BE2C (cell line): ENCODE data around the gene RASAL1.

Source experiments
- DNase-seq: peaks from one replicate; pipeline ENCODE4 v3.0.0-alpha.2; 2020
- H3K27me3 ChIP-seq: fragments of 250-450 bp; sonication (Bioruptor Pico); 2 replicates; pipeline ENCODE4 v1.5.1; 2020; ENCODE audit warnings: mild to moderate bottlenecking
- H3K36me3 ChIP-seq: fragments of 250-450 bp; sonication (Bioruptor Pico); 2 replicates; pipeline ENCODE4 v1.5.1; 2020; ENCODE audit warnings: mild to moderate bottlenecking
- H3K4me1 ChIP-seq: fragments of 250-450 bp; sonication (Bioruptor Pico); 2 replicates; pipeline ENCODE4 v1.5.1; 2020
- H3K4me3 ChIP-seq: 2 replicates; pipeline ENCODE4 v1.5.1; 2011; ENCODE audit warnings: low read depth, low read length
- H3K9me3 ChIP-seq: fragments of 250-450 bp; sonication (Bioruptor Pico); 2 replicates; pipeline ENCODE4 v1.5.1; 2020
- TF ChIP-seq, protein P1 (sequence below): IDR thresholded peaks from 2 replicates; pipeline ENCODE4 v1.5.1; 2012; ENCODE audit warnings: mild to moderate bottlenecking, low read depth, low read length

Gene RASAL1

DNA sequence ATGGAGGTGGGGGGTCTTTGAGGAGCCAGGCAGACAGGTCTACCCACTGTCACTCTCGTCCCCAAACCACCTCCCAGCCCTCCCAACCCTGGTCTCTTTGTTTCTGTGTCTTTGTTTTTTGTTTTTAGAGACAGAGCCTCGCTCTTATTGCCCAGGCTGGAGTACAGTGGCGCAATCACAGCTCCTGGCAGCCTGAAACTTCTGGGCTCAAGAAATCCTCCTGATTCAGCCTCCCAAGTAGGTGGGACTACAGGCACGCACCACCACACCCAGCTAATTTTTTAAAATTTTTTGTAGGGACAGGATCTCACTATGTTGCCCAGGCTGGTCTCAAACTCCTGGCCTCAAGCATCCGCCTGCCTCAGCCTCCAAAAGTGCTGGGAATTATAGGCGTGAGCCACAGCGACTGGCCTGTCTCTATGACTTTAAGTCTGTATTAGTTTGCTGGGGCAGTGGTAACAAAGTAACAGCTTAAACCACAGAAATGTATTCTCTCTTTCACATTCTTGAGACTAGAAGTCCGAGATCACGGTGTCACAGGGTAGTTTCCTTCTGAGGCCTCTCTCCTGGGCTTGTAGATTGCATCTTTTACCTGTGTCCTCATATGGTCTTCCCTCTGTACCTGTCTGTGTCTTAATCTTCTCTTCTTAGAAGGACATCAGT, 52.9 kb downstream of the RASAL1 start:
- no peaks in the 10 kb centered on the region for H3K36me3 ChIP-seq
- TF ChIP-seq, protein P1, sequence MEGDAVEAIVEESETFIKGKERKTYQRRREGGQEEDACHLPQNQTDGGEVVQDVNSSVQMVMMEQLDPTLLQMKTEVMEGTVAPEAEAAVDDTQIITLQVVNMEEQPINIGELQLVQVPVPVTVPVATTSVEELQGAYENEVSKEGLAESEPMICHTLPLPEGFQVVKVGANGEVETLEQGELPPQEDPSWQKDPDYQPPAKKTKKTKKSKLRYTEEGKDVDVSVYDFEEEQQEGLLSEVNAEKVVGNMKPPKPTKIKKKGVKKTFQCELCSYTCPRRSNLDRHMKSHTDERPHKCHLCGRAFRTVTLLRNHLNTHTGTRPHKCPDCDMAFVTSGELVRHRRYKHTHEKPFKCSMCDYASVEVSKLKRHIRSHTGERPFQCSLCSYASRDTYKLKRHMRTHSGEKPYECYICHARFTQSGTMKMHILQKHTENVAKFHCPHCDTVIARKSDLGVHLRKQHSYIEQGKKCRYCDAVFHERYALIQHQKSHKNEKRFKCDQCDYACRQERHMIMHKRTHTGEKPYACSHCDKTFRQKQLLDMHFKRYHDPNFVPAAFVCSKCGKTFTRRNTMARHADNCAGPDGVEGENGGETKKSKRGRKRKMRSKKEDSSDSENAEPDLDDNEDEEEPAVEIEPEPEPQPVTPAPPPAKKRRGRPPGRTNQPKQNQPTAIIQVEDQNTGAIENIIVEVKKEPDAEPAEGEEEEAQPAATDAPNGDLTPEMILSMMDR: no peak
- H3K9me3 ChIP-seq: no peaks in the 10 kb centered on the region
- H3K4me1 ChIP-seq: no peaks in the 10 kb centered on the region
- H3K4me3 ChIP-seq: no peak overlapping the region
- H3K27me3 ChIP-seq: no peaks in the 10 kb centered on the region
- DNase-seq: no peak

DNA sequence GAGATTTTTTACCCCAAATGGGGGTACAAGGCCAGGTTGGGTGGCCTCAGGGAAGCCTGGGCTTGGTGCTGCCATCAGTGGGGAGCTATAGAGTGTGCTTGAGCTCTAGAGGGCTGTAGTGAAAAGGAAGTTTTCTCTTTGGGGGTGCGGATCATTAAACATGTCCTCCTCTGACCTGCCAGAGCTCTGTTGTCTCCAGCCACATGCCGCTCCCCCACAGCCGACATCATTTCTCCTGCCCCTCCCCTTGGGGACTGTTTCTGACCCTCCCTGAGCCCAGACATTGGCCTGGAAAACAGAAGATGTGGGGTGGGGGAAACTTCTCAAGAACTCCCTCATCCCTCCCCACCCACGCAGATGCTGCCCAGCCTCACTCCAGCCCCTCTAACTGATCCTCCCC, 53.7 kb downstream of the RASAL1 start:
- Histone ChIP-seq H3K36me3 (no peaks in the 10 kb centered on the region), H3K9me3 (no peaks in the 10 kb centered on the region), H3K4me1 (no peaks in the 10 kb centered on the region), H3K4me3 (no peak overlapping the region), H3K27me3 (no peaks in the 10 kb centered on the region)
- no peak for DNase-seq
- TF ChIP-seq, protein P1: no peak

DNA sequence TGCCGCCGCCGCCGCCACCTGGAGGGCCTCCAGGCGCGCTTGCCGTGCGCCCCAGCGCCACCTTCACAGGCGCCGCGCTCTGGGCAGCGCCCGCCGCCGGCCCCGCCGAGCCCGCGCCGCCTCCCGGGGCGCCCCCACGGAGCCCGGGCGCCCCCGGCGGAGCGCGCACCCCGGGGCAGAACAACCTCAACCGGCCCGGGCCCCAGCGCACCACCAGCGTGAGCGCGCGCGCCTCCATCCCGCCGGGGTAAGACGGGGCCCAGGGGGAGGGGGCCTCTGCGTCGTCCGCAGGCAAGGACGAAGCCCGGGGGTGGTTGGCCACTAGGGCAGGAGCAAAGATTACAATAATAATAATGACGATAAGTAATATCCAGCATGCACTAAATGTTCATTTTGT, 57.7 kb downstream of the RASAL1 start:
- no peaks in the 10 kb centered on the region for H3K4me1 ChIP-seq
- H3K4me3 ChIP-seq: no peak overlapping the region
- H3K27me3 ChIP-seq: no peaks in the 10 kb centered on the region
- TF ChIP-seq, protein P1: no peak
- no peaks in the 10 kb centered on the region for H3K9me3 ChIP-seq
- no peaks in the 10 kb centered on the region for H3K36me3 ChIP-seq
- DNase-seq: no peak

DNA sequence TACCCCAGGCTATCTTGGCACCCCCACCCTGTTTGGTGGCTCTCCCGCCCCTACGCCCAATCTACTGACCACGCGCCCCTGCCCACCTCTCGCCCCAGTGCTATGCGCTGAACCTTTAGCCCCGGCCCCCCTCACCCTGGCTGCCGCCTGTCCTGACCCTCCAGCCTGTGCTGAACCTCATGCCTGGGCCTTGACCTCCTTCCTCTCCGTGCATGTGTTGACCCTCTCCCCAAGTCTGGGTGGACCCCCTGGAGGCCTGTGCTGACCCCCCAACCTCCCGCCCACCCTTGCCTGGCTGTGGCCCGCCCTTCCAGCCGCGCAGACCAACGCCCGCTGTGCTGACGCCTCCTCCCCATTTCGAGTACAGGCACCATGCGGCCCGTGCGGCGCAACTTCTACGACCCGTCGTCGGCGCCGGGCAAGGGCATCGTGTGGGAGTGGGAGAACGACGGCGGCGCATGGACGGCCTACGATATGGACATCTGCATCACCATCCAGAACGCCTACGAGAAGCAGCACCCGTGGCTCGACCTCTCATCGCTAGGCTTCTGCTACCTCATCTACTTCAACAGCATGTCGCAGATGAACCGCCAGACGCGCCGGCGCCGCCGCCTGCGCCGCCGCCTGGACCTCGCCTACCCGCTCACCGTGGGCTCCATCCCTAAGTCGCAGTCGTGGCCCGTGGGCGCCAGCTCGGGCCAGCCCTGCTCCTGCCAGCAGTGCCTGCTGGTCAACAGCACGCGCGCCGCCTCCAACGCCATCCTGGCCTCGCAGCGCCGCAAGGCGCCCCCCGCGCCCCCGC, 58.3 kb downstream of the RASAL1 start:
- H3K27me3 ChIP-seq: no peaks in the 10 kb centered on the region
- TF ChIP-seq, protein P1: no peak
- H3K36me3 ChIP-seq: no peaks in the 10 kb centered on the region
- DNase-seq: no peak
- no peaks in the 10 kb centered on the region for H3K9me3 ChIP-seq
- H3K4me3 ChIP-seq: no peak overlapping the region
- H3K4me1 ChIP-seq: no peaks in the 10 kb centered on the region

DNA sequence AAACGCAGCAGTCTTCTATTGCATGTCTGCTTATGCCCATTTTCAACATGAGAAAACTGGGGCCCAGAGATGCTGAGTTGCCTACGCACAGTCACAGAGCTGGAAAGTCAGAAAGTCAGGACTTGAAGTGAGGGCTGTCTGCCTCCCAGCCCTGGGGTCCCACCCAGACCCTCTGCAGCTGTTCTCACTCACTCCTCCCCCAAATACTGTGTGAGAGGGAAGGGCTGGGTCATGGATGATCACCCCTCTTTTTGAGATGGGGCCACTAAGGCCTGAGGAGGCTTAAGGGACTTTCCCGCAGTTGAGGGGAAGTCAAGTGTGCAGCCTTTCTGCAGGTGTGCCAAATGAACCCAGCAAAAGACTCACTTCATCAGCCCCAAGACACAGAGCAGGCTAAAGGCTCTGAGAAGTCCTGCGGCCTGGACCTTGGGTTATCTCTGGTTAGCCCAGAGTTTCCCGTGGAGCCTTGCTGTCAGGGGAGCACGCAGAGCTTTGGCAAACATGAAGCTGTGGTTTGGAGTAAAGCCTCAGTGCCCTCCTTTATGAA, 60.4 kb downstream of the RASAL1 start:
- TF ChIP-seq, protein P1: no peak
- no peak for DNase-seq
- H3K36me3 ChIP-seq: no peaks in the 10 kb centered on the region
- H3K27me3 ChIP-seq: no peaks in the 10 kb centered on the region
- H3K9me3 ChIP-seq: no peaks in the 10 kb centered on the region
- no peak overlapping the region for H3K4me3 ChIP-seq
- H3K4me1 ChIP-seq: no peaks in the 10 kb centered on the region; the same call in 1 of the 2 replicates

DNA sequence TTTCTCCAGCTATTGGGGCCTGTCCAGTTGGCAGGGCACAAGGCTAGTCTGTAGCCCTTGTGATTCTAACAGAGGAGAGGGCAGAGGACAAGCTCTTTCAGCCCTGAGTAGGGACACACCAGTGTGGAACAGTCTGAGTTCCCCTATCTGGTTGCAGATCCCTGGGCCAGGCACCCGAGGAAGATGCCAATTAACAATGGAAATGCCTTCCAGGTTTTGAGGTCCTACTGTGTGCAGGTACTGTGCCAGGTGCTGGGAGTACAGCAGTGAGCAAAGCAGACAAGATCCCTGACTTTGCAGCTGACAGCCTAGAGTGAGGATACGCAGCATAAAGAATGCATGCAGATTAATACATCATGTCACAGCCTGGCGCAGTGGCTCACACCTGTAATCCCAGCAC, 62.0 kb downstream of the RASAL1 start:
- no peaks in the 10 kb centered on the region for H3K9me3 ChIP-seq
- H3K4me1 ChIP-seq: no peaks in the 10 kb centered on the region; the same call in 1 of the 2 replicates
- DNase-seq: no peak
- TF ChIP-seq, protein P1: no peak
- no peaks in the 10 kb centered on the region for H3K27me3 ChIP-seq
- no peaks in the 10 kb centered on the region for H3K36me3 ChIP-seq
- no peak overlapping the region for H3K4me3 ChIP-seq
